GM23338 (cell line): ENCODE results near the gene ZNF469. TPM values are rescaled to one million over a fixed set of nuclear protein-coding genes. Genes with fewer than 3 reads are reported as not detected.

Source experiments
- ATAC-seq: fragments of 200-7000 bp; cut with Tn5 transposase; 3 replicates; pipeline ENCODE4 v1.9.1; 2020
- DNase-seq: peaks from one replicate; pipeline ENCODE4 v3.0.0-alpha.2; 2015; ENCODE audit warnings: low spot score
- H2AFZ ChIP-seq: fragments of 200-600 bp; sonication (generic); 2 replicates; pipeline ENCODE4 v1.8.0; 2016; ENCODE audit warnings: antibody characterized with exemption, mild to moderate bottlenecking, moderate library complexity
- H3F3A ChIP-seq: fragments of 200-600 bp; sonication (generic); replicated peaks from 2 replicates; pipeline ENCODE4 v1.8.0; 2017; ENCODE audit warnings: antibody characterized with exemption, mixed run types, low read depth
- H3K27ac ChIP-seq: fragments of 200-600 bp; sonication (generic); 2 replicates; pipeline ENCODE4 v1.6.1; 2016; ENCODE audit warnings: low read depth
- H3K27me3 ChIP-seq: fragments of 200-600 bp; sonication (generic); 2 replicates; pipeline ENCODE4 v1.8.0; 2016; ENCODE audit warnings: mild to moderate bottlenecking, mixed run types, moderate library complexity; ENCODE audit not compliant: insufficient read depth
- H3K36me3 ChIP-seq: fragments of 200-600 bp; sonication (generic); 2 replicates; pipeline ENCODE4 v1.8.0; 2016; ENCODE audit warnings: mild to moderate bottlenecking; ENCODE audit not compliant: insufficient read depth
- H3K4me1 ChIP-seq: fragments of 200-600 bp; sonication (generic); 2 replicates; pipeline ENCODE4 v1.8.0; 2016; ENCODE audit warnings: mild to moderate bottlenecking, moderate library complexity; ENCODE audit not compliant: insufficient read depth
- H3K4me2 ChIP-seq: fragments of 200-600 bp; sonication (generic); 2 replicates; pipeline ENCODE4 v1.7.1; 2017; ENCODE audit warnings: mixed run types
- H3K4me3 ChIP-seq: fragments of 200-600 bp; sonication (generic); 2 replicates; pipeline ENCODE4 v1.6.1; 2016; ENCODE audit warnings: mixed run types
- H3K79me2 ChIP-seq: fragments of 200-600 bp; sonication (generic); replicated peaks from 2 replicates; pipeline ENCODE4 v1.8.0; 2017; ENCODE audit warnings: mild to moderate bottlenecking; ENCODE audit not compliant: insufficient read depth
- H3K9me2 ChIP-seq: fragments of 200-600 bp; sonication (generic); 2 replicates; pipeline ENCODE4 v1.8.0; 2017; ENCODE audit not compliant: insufficient read depth
- H4K20me1 ChIP-seq: fragments of 200-600 bp; sonication (generic); replicated peaks from 2 replicates; pipeline ENCODE4 v1.8.0; 2017; ENCODE audit warnings: mild to moderate bottlenecking; ENCODE audit not compliant: insufficient read depth
- H3K27ac Mint-ChIP-seq: 2 replicates; pipeline ENCODE4 v1.8.0; 2020; ENCODE audit warnings: inconsistent platforms, mild to moderate bottlenecking, moderate library complexity, mixed read lengths
- H3K27me3 Mint-ChIP-seq: 3 replicates; pipeline ENCODE4 v1.8.0; 2022; ENCODE audit warnings: low read depth, mild to moderate bottlenecking, moderate library complexity, mixed read lengths, inconsistent platforms; ENCODE audit not compliant: insufficient read depth, poor library complexity
- H3K36me3 Mint-ChIP-seq: 3 replicates; pipeline ENCODE4 v1.8.0; 2021; ENCODE audit warnings: low read depth, mild to moderate bottlenecking, inconsistent platforms, moderate library complexity, mixed read lengths
- H3K4me1 Mint-ChIP-seq: 3 replicates; pipeline ENCODE4 v1.8.0; 2020; ENCODE audit warnings: mild to moderate bottlenecking, inconsistent platforms, mixed read lengths
- H3K4me3 Mint-ChIP-seq: 3 replicates; pipeline ENCODE4 v1.8.0; 2021; ENCODE audit warnings: moderate library complexity, mild to moderate bottlenecking, inconsistent platforms, mixed read lengths
- H3K9me3 Mint-ChIP-seq: 3 replicates; pipeline ENCODE4 v1.8.0; 2020; ENCODE audit warnings: moderate library complexity, mild to moderate bottlenecking, inconsistent platforms, mixed read lengths
- ETS1 ChIP-seq: IDR thresholded peaks from 2 replicates; pipeline ENCODE4 v1.6.1; 2016; ENCODE audit warnings: antibody characterized with exemption
- EZH2 ChIP-seq: fragments of 200-600 bp; sonication (generic); IDR thresholded peaks from one replicate; pipeline ENCODE4 v1.8.0; 2017; ENCODE audit warnings: antibody characterized with exemption, mild to moderate bottlenecking, low read depth; ENCODE audit not compliant: unreplicated experiment
- EZH2phosphoT487 ChIP-seq: fragments of 200-600 bp; sonication (generic); IDR thresholded peaks from one replicate; pipeline ENCODE4 v1.8.1; 2018; ENCODE audit warnings: antibody characterized with exemption; ENCODE audit not compliant: unreplicated experiment
- POLR2AphosphoS5 ChIP-seq: IDR thresholded peaks from 2 replicates; pipeline ENCODE4 v1.6.1; 2016; ENCODE audit warnings: antibody characterized with exemption, low read depth
- REST ChIP-seq: IDR thresholded peaks from one replicate; pipeline ENCODE4 v1.6.1; 2018; ENCODE audit warnings: antibody characterized with exemption; ENCODE audit not compliant: unreplicated experiment
- STAT1 ChIP-seq: IDR thresholded peaks from one replicate; pipeline ENCODE4 v1.6.1; 2016; ENCODE audit warnings: antibody characterized with exemption; ENCODE audit not compliant: unreplicated experiment
- ZNF114 ChIP-seq: fragments of 250-450 bp; sonication (Bioruptor Pico); IDR thresholded peaks from 2 replicates; pipeline ENCODE4 v1.5.0; 2020; ENCODE audit warnings: mild to moderate bottlenecking, moderate library complexity
- ZNF331 ChIP-seq: fragments of 250-450 bp; sonication (Bioruptor Pico); IDR thresholded peaks from 2 replicates; pipeline ENCODE4 v1.5.0; 2020; ENCODE audit warnings: low read depth, mild to moderate bottlenecking, moderate library complexity
- polyA plus RNA-seq: library from polyadenylated mRNA; unstranded; fragments of >200 nt; fragmentation: Nextera tagmentation; extraction: Ambion mirVana; gene quantifications from 2 replicates; pipeline ENCODE4 v1.2.1, GENCODE V29; 2016
- total RNA-seq: library from RNA; depleted of rRNA; stranded (reverse); fragments of >200 nt; shearing (Covaris generic); gene quantifications from 2 replicates; pipeline ENCODE4 v1.2.3, GENCODE V29; 2014

ZNF469 gene
- total and polyA plus RNA-seq, 2 experiments from 2014 or later, result 0.23 to 1.9 TPM

DNA sequence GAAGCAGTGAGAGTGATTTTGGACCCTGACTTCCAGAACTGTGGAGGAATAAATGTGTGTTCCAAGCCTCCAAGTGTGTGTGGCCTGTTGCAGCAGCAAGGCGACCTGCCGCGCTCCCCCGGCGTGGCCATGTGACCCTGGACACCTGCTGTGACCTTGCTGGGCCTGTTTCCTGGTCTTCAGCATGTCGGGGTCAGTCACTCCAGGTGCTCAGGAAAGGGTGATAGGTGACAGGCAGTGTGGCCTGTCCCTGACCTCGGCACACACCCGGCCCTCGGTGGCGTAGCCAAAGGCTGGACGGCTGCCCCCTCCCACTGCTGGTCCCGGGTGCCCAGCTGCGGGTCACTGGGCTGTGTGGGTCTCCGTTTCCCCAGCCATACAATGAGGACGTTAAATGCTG is 31.8 kb upstream of the ZNF469 start:
- H3K4me3 Mint-ChIP-seq, result no peak overlapping the region
- H3K36me3 Mint-ChIP-seq, result no peaks in the 10 kb centered on the region
- Histone ChIP-seq H3K36me3 (no peaks in the 10 kb centered on the region), H3K4me1 (no peaks in the 10 kb centered on the region), H3F3A (no peaks in the 10 kb centered on the region), H3K27ac (no peak overlapping the region), H3K4me3 (no peak overlapping the region), H3K4me2 (no peak overlapping the region), H3K27me3 (no peaks in the 10 kb centered on the region), H3K79me2 (no peaks in the 10 kb centered on the region), H4K20me1 (no peaks in the 10 kb centered on the region), H2AFZ (no peak overlapping the region), H3K9me2 (no peaks in the 10 kb centered on the region)
- H3K9me3 Mint-ChIP-seq, result peaks cover 4% of the 10 kb centered on the region; the same call in 1 of the 3 replicates
- no peak for DNase-seq
- no peaks in the 10 kb centered on the region; the same call in 2 of the 3 replicates for H3K4me1 Mint-ChIP-seq
- no peak overlapping the region for H3K27ac Mint-ChIP-seq
- no peak for ATAC-seq
- TF ChIP-seq REST (no peak), POLR2AphosphoS5 (no peak)
- peaks cover 7% of the 10 kb centered on the region for H3K27me3 Mint-ChIP-seq

DNA sequence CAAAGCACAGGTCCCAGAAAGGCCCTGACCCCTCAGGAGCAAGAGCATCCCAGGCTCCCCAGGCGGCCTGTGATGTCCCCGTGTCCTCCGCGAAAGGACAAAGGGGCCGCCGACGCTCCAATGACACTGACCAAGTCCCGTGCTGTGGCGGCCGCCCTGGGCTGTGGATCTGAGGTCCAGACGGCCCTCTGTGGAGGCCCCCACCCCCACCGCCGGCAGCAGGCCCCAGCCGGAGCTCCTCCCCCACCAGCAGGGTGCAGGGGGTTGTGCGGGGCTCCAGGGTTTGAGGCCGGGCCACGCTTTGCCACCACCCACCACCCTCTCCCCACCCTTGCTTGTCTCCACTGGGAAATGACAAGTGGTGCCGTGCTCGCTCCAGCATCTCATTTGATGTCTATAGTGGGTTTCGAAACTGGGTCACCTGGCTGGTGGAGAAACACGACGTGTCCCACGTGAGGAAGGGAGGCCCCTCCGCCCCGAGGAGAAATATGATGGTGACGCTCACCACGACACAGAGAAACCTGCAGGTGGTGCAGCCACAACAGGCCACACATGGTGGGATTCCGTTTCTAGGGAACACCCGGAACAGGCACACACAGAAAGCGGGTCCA is 31.2 kb upstream of the ZNF469 start:
- no peaks in the 10 kb centered on the region; the same call in 2 of the 3 replicates for H3K4me1 Mint-ChIP-seq
- no peaks in the 10 kb centered on the region for H3K9me2 ChIP-seq
- H3K36me3 ChIP-seq, result no peaks in the 10 kb centered on the region
- no peak for DNase-seq
- no peak overlapping the region for H3K4me3 Mint-ChIP-seq
- peaks cover 7% of the 10 kb centered on the region for H3K27me3 Mint-ChIP-seq
- H4K20me1 ChIP-seq, result no peaks in the 10 kb centered on the region
- no peaks in the 10 kb centered on the region for H3K36me3 Mint-ChIP-seq
- no peak overlapping the region for H3K27ac ChIP-seq
- ATAC-seq, result no peak
- no peak for TF ChIP-seq STAT1
- no peak for TF ChIP-seq ZNF114
- TF ChIP-seq ZNF331 (CRISPR knock-in tag), result no peak
- TF ChIP-seq EZH2phosphoT487, result no peak
- TF ChIP-seq ETS1, result no peak
- TF ChIP-seq EZH2, result no peak
- no peak overlapping the region for H3K4me2 ChIP-seq
- no peak overlapping the region for H2AFZ ChIP-seq
- no peak overlapping the region for H3K4me3 ChIP-seq
- H3K27me3 ChIP-seq, result no peaks in the 10 kb centered on the region
- no peaks in the 10 kb centered on the region for H3K4me1 ChIP-seq
- no peaks in the 10 kb centered on the region for H3F3A ChIP-seq
- no peak overlapping the region for H3K27ac Mint-ChIP-seq
- H3K9me3 Mint-ChIP-seq, result peaks cover 4% of the 10 kb centered on the region; the same call in 1 of the 3 replicates
- no peaks in the 10 kb centered on the region for H3K79me2 ChIP-seq
